Hematopoietic multipotent progenitor cell treated with erythropoietin and hydrocortisone succinate and interleukin-3 and kit ligand, for 17 days (in vitro differentiated cells): Measurements from ENCODE around the gene SUPT3H.
"Not testable (repeated sequence)": the region's sequence is repeated elsewhere in the genome, so short reads cannot be mapped to it uniquely, and the experiment has no call there.

Experiments used
- DNase-seq: peaks from one replicate; pipeline ENCODE4 v3.0.0-alpha.2; 2015; ENCODE audit warnings: low spot score

The SUPT3H gene

GRCh38 chr6:45175272-45175671 lies 202.5 kb downstream of the SUPT3H start:
- DNase-seq: no peak

- no peak for DNase-seq
Measured at GRCh38 chr6:45174045-45174444, 203.7 kb downstream of the SUPT3H start.

GRCh38 chr6:45171380-45171779 lies 206.4 kb downstream of the SUPT3H start:
- DNase-seq: no peak

- no peak for DNase-seq
Measured at GRCh38 chr6:45170309-45170708, 207.4 kb downstream of the SUPT3H start.

- DNase-seq: no peak
Measured at GRCh38 chr6:45169815-45170214, 207.9 kb downstream of the SUPT3H start.

- DNase-seq: no peak
Measured at GRCh38 chr6:45163952-45164766, 213.6 kb downstream of the SUPT3H start.

- DNase-seq: no peak
Measured at GRCh38 chr6:45160305-45160704, 217.4 kb downstream of the SUPT3H start.

GRCh38 chr6:45156075-45156474 lies 221.7 kb downstream of the SUPT3H start:
- DNase-seq: no peak

GRCh38 chr6:45155341-45155894 lies 222.3 kb downstream of the SUPT3H start:
- DNase-seq: no peak

- no peak for DNase-seq
Measured at GRCh38 chr6:45154679-45155078, 223.1 kb downstream of the SUPT3H start.

GRCh38 chr6:45148711-45149341 lies 228.9 kb downstream of the SUPT3H start:
- DNase-seq: no peak

- DNase-seq: no peak
Measured at GRCh38 chr6:45148278-45148677, 229.5 kb downstream of the SUPT3H start.

- DNase-seq: not testable (repeated sequence)
Measured at GRCh38 chr6:45145658-45146057, 232.1 kb downstream of the SUPT3H start.

GRCh38 chr6:45138765-45139164 lies 239.0 kb downstream of the SUPT3H start:
- DNase-seq: no peak

- DNase-seq: no peak
Measured at GRCh38 chr6:45136495-45136894, 241.2 kb downstream of the SUPT3H start.

GRCh38 chr6:45132658-45133294 lies 245.0 kb downstream of the SUPT3H start:
- DNase-seq: no peak

- no peak for DNase-seq
Measured at GRCh38 chr6:45132059-45132458, 245.7 kb downstream of the SUPT3H start.

GRCh38 chr6:45129051-45129450 lies 248.7 kb downstream of the SUPT3H start:
- no peak for DNase-seq

GRCh38 chr6:45127185-45127584 lies 250.5 kb downstream of the SUPT3H start:
- DNase-seq: no peak

GRCh38 chr6:45126033-45126432 lies 251.7 kb downstream of the SUPT3H start:
- DNase-seq: no peak

GRCh38 chr6:45123023-45123422 lies 254.7 kb downstream of the SUPT3H start:
- DNase-seq: no peak

GRCh38 chr6:45118754-45119153 lies 259.0 kb downstream of the SUPT3H start:
- DNase-seq: no peak
